ENCODE results near the gene TUBGCP3. TPM values are rescaled to one million over a fixed set of nuclear protein-coding genes. Genes with fewer than 3 reads are reported as not detected.

TUBGCP3 gene
- total and polyA plus RNA-seq, 2 experiments from 2014 or later = 12.8 to 40.2 TPM

DNA sequence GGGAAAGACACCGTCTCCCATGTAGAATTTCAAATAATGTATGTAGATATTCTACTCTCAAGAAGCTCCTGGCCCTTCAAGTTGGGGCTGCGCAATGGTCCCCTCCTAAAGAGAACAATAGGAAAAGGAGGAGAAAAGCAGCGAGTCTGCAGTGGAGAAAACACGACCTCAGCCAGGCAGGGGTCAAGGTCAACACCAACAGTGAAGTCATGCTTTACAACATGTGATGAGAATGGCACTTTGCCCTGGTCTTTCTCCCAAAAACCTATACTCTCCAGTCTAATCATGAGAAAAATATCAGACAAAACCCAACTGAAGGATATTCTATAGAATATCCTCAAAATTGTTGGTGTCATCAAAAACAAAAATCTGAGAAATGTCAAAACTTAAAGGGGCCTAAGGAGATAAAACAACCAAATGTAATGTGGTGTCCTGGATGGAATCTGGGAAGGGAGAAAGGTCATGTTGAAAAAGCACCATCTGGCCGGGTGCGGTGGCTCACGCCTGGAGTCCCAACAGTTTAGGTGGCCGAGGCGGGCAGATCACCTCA is 110.8 kb downstream of the TUBGCP3 start:
- H3K27me3 Mint-ChIP-seq (ENCODE audit: insufficient read depth, low read depth, poor library complexity) = no peaks in the 10 kb centered on the region
- Histone ChIP-seq H3K4me3 (no peak overlapping the region), H3K4me2 (no peak overlapping the region), H3F3A (replicated peaks; ENCODE audit: low read depth) (no peaks in the 10 kb centered on the region), H3K9me2 (ENCODE audit: insufficient read depth) (0 out of 2 replicates have a peak, but pooled peaks cover 2% of the 10 kb centered on the region), H2AFZ (no peak overlapping the region), H3K4me1 (ENCODE audit: insufficient read depth) (no peaks in the 10 kb centered on the region), H4K20me1 (replicated peaks; ENCODE audit: insufficient read depth) (no peaks in the 10 kb centered on the region), H3K36me3 (ENCODE audit: insufficient read depth) (no peaks in the 10 kb centered on the region), H3K27me3 (ENCODE audit: insufficient read depth) (no peaks in the 10 kb centered on the region), H3K27ac (ENCODE audit: low read depth) (no peak overlapping the region), H3K79me2 (replicated peaks; ENCODE audit: insufficient read depth) (no peaks in the 10 kb centered on the region)
- no peaks in the 10 kb centered on the region for H3K4me1 Mint-ChIP-seq
- no peak for DNase-seq (ENCODE audit: low spot score)
- H3K9me3 Mint-ChIP-seq = no peaks in the 10 kb centered on the region; the same call in 2 of the 3 replicates
- no peak for TF ChIP-seq ZNF462 (CRISPR knock-in tag; IDR thresholded peaks at IDR 0.05)
- TF ChIP-seq, protein P1, sequence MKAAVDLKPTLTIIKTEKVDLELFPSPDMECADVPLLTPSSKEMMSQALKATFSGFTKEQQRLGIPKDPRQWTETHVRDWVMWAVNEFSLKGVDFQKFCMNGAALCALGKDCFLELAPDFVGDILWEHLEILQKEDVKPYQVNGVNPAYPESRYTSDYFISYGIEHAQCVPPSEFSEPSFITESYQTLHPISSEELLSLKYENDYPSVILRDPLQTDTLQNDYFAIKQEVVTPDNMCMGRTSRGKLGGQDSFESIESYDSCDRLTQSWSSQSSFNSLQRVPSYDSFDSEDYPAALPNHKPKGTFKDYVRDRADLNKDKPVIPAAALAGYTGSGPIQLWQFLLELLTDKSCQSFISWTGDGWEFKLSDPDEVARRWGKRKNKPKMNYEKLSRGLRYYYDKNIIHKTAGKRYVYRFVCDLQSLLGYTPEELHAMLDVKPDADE (IDR thresholded peaks at IDR 0.05) = no peak
- no peak for TF ChIP-seq ZNF331 (CRISPR knock-in tag; IDR thresholded peaks at IDR 0.05; ENCODE audit: low read depth)
- TF ChIP-seq, protein P2, sequence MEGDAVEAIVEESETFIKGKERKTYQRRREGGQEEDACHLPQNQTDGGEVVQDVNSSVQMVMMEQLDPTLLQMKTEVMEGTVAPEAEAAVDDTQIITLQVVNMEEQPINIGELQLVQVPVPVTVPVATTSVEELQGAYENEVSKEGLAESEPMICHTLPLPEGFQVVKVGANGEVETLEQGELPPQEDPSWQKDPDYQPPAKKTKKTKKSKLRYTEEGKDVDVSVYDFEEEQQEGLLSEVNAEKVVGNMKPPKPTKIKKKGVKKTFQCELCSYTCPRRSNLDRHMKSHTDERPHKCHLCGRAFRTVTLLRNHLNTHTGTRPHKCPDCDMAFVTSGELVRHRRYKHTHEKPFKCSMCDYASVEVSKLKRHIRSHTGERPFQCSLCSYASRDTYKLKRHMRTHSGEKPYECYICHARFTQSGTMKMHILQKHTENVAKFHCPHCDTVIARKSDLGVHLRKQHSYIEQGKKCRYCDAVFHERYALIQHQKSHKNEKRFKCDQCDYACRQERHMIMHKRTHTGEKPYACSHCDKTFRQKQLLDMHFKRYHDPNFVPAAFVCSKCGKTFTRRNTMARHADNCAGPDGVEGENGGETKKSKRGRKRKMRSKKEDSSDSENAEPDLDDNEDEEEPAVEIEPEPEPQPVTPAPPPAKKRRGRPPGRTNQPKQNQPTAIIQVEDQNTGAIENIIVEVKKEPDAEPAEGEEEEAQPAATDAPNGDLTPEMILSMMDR (conservative IDR thresholded peaks at IDR 0.05; ENCODE audit: low read depth in 2 of 2) = no peak
- no peak for TF ChIP-seq REST (IDR thresholded peaks at IDR 0.05; ENCODE audit: unreplicated experiment)
- no peak for TF ChIP-seq EZH2phosphoT487 (IDR thresholded peaks at IDR 0.05; ENCODE audit: unreplicated experiment)
- TF ChIP-seq NANOG (IDR thresholded peaks at IDR 0.05; ENCODE audit: borderline replicate concordance) = no peak
- TF ChIP-seq STAT1 (IDR thresholded peaks at IDR 0.05; ENCODE audit: unreplicated experiment) = no peak
- TF ChIP-seq POLR2AphosphoS5 (IDR thresholded peaks at IDR 0.05; ENCODE audit: low read depth) = no peak
- TF ChIP-seq ZNF114 (CRISPR knock-in tag; IDR thresholded peaks at IDR 0.05) = no peak
- no peak for TF ChIP-seq JUNB (IDR thresholded peaks at IDR 0.05; ENCODE audit: unreplicated experiment)
- no peak for TF ChIP-seq EZH2 (IDR thresholded peaks at IDR 0.05; ENCODE audit: low read depth, unreplicated experiment)
- no peak for TF ChIP-seq CREB1 (CRISPR knock-in tag; IDR thresholded peaks at IDR 0.05; ENCODE audit: low read depth)
- no peak for ATAC-seq
- no peaks in the 10 kb centered on the region for H3K36me3 Mint-ChIP-seq (ENCODE audit: low read depth)
- no peak overlapping the region for H3K4me3 Mint-ChIP-seq
- no peak overlapping the region for H3K27ac Mint-ChIP-seq
